ENCODE results near the gene ELF5.

The ELF5 gene

GRCh38 chr11:34451053-34451452, 62.5 kb downstream of the ELF5 start:
- no peak for DNase-seq (ENCODE audit: low spot score)

DNA sequence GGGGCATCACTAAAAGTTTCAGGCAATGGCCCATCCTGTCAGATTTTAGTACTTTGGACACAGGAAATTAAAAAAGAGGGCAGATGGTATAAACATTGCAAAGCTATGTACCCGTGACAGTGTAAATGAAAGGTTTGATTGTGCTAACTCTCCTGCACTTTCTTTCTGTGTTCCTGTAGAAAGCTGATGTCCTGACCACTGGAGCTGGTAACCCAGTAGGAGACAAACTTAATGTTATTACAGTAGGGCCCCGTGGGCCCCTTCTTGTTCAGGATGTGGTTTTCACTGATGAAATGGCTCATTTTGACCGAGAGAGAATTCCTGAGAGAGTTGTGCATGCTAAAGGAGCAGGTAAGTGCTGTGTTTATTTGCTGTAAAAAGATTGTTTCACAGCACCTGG, 64.6 kb downstream of the ELF5 start:
- no peak for DNase-seq (ENCODE audit: low spot score)

- DNase-seq (ENCODE audit: low spot score) = no peak
Observed at GRCh38 chr11:34448223-34448994, 65.2 kb downstream of the ELF5 start.

DNA sequence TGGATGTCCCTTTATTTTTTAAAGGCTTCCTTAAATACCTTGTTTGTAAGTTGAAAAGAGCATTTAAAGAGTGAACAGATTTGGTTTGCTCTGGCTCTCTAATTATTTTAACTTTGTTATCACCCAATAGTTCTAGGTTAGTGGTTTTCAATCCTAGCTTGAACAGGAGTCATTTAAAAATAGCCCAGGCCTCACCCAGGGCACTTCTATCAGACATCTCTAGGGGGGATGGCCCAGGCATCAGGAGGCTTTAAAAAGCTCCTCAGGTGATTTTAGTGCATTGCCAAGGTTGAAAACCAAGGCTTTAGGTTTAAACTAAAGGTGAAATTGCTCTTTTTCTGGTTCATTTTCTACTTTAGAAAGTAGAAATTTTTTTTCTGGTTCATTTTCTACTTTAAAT, 66.5 kb downstream of the ELF5 start:
- DNase-seq (ENCODE audit: low spot score) = no peak

DNA sequence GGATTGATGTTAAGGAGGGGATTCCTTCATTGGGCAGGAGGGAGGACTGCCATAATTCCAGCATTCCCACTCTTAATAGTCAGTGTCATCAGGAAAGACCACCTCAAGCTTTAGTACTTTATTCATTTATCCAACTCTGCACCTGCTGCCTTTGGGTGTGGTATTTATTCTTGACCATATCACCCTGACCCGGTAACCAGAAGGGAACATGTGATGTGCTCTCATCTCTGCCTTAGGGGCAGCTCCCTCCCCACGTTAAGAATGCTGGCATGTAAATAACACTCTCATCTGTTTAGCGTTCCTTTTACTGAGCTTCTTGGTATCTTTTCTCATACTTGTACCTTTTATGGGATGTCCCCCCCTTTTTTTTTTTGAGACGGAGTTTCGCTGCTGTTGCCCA, 67.2 kb downstream of the ELF5 start:
- DNase-seq (ENCODE audit: low spot score) = no peak

DNA sequence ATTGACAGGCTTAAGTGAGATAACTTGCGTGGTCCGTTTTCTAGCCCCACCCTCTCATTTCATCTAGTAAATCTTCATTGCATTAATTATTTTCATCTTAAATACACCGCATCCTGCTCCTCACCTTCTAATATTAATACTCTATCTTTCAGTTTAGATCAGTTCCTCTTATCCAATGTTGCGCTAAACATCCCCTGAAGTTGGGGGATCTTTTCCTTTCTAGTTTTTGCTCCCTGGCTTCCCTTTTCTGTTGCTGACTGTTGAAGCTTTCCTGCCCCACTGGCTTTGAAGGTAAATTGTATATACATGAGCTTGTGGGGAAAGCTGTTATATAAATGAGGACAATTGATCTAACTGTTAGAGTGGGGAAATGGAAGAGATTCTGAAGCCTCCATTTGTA, 67.6 kb downstream of the ELF5 start:
- no peak for DNase-seq (ENCODE audit: low spot score)

- DNase-seq (ENCODE audit: low spot score) = no peak
Observed at GRCh38 chr11:34444428-34444827, 69.2 kb downstream of the ELF5 start.

GRCh38 chr11:34443136-34443535, 70.5 kb downstream of the ELF5 start:
- no peak for DNase-seq (ENCODE audit: low spot score)

- no peak for DNase-seq (ENCODE audit: low spot score)
Observed at GRCh38 chr11:34441814-34442213, 71.8 kb downstream of the ELF5 start.

GRCh38 chr11:34439610-34440198, 73.9 kb downstream of the ELF5 start:
- DNase-seq (ENCODE audit: low spot score) = no peak

GRCh38 chr11:34438529-34439507, 74.8 kb downstream of the ELF5 start, which contains the start of gene CAT:
CAT (plus strand) TSS chr11:34438934; CDS start chr11:34439014, 80 bp downstream.
- DNase-seq (ENCODE audit: low spot score) = peak; percentile 97

- DNase-seq (ENCODE audit: low spot score) = no peak
Observed at GRCh38 chr11:34437224-34438125, 76.1 kb downstream of the ELF5 start.

DNA sequence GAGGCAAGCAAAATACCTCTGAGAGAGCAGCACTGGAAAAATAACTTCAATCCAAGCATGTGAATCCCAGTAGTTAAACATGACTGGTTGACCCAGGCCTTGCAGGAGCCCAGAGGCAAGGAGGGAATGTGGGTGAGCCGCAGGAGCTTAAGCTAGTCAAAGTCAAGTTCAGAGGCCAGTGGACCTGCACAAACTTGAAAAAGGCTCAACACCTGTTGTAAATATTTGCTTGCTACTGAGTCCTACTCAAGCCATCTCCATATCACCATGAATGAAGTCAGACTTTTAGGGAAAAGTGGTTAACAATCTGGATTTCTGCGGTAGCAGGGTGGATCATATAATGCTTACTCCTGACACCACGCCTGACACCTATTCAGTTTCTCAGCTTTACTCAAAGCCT, 79.7 kb downstream of the ELF5 start:
- DNase-seq (ENCODE audit: low spot score) = no peak

DNA sequence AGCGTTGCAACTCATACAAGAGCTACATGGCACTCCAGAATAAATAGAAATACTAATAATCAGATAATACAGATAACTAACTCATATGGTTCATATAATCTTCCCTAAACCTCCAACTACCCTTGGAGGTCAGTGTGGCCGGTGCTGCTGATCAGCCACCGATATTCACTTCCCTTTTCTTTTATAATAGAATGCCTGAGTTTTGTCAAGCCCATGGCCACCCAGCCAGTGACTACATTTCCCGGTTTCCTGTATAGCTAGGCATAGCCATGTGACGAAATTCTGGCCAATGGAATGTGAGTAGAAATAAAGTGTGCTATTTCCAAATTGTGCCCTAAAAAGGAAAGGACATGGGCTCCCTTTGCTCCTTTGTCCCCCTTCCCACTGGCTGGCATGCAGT, 80.8 kb downstream of the ELF5 start:
- DNase-seq (ENCODE audit: low spot score) = no peak

GRCh38 chr11:34431979-34432378, 81.6 kb downstream of the ELF5 start:
- no peak for DNase-seq (ENCODE audit: low spot score)

All from CD4-positive, alpha-beta T cell treated with Interleukin-6 at 100 ng/mL for 8 hours (primary cell).